Measurements from ENCODE around the gene NOTCH2. TPM values are rescaled to one million over a fixed set of nuclear protein-coding genes. Genes with fewer than 3 reads are reported as not detected.

The NOTCH2 gene
- total and polyA plus RNA-seq, 4 donors = 8.7 to 55.3 (median 27.4) TPM

DNA sequence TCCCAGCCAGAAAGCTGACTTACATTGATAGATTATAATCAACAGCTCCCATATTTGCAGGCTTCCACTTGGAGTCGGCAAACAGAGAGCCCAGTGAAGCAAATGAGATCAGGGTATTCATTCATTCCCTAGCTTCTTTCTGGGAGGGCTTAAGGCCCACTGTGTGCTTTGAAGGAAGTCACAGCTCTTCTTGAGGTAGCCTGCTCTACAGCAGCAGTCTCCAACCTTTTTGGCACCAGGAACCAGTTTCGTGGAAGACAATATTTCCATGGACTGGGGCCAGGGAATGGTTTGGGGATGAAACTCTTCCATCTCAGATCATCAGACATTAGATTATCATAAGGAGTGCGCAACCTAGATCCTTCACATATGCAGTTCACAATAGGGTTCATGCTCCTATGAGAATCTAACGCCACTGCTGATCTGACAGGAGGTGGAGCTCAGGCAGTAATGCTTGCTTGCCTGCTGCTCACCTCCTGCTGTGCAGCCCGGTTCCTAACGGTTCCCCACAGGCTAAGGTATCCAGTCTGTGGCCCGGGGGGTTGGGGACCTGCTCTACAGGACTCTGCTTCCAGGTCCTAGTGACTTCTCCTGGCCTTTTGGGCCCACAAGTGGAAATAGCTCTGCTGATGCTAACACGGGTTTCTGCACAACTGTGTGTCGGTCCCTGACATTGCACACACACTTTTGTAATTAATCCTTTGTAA lies 159.4 kb downstream of the NOTCH2 start:
- no peak for DNase-seq (ENCODE audit: low spot score)
- Histone ChIP-seq H3K4me1 (ENCODE audit: control insufficient read depth in 4 of 4, insufficient read depth in 4 of 4, low read length in 3 of 4) (peaks cover 2 to 13% (median 9%) of the 10 kb centered on the region in 4 donors), H3K36me3 (ENCODE audit: control insufficient read depth in 4 of 4, insufficient read depth in 3 of 4, low read depth in 1 of 4, low read length in 3 of 4) (peaks cover 4 to 18% (median 12%) of the 10 kb centered on the region in 4 donors), H3K4me3 (ENCODE audit: low read depth in 1 of 3, low read length in 3 of 3) (no peak overlapping the region), H3K9me3 (ENCODE audit: control insufficient read depth in 4 of 4, low read length in 3 of 4) (no peaks in the 10 kb centered on the region), H3K27me3 (ENCODE audit: control insufficient read depth in 4 of 4, insufficient read depth in 4 of 4, low read length in 3 of 4) (no peaks in the 10 kb centered on the region), H3K27ac (ENCODE audit: low read depth in 1 of 2, low read length in 2 of 2) (no peak overlapping the region), H3K9ac (ENCODE audit: low read depth in 1 of 2, low read length in 2 of 2) (no peak overlapping the region)
- 77% methylated on average over 9 of the region's 9 CpGs for WGBS
- TF ChIP-seq, protein P1, sequence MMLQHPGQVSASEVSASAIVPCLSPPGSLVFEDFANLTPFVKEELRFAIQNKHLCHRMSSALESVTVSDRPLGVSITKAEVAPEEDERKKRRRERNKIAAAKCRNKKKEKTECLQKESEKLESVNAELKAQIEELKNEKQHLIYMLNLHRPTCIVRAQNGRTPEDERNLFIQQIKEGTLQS (IDR thresholded peaks at IDR 0.05) = no peak
- TF ChIP-seq, protein P2, sequence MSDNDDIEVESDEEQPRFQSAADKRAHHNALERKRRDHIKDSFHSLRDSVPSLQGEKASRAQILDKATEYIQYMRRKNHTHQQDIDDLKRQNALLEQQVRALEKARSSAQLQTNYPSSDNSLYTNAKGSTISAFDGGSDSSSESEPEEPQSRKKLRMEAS (IDR thresholded peaks at IDR 0.05) = no peak
- TF ChIP-seq, protein P3, sequence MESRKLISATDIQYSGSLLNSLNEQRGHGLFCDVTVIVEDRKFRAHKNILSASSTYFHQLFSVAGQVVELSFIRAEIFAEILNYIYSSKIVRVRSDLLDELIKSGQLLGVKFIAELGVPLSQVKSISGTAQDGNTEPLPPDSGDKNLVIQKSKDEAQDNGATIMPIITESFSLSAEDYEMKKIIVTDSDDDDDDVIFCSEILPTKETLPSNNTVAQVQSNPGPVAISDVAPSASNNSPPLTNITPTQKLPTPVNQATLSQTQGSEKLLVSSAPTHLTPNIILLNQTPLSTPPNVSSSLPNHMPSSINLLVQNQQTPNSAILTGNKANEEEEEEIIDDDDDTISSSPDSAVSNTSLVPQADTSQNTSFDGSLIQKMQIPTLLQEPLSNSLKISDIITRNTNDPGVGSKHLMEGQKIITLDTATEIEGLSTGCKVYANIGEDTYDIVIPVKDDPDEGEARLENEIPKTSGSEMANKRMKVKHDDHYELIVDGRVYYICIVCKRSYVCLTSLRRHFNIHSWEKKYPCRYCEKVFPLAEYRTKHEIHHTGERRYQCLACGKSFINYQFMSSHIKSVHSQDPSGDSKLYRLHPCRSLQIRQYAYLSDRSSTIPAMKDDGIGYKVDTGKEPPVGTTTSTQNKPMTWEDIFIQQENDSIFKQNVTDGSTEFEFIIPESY (IDR thresholded peaks at IDR 0.05) = no peak
- no peak for TF ChIP-seq RXRA (IDR thresholded peaks at IDR 0.05)
- TF ChIP-seq JUND (IDR thresholded peaks at IDR 0.05) = no peak
- TF ChIP-seq YY1 (IDR thresholded peaks at IDR 0.05) = no peak
- TF ChIP-seq FOXA1 (IDR thresholded peaks at IDR 0.05) = no peak

DNA sequence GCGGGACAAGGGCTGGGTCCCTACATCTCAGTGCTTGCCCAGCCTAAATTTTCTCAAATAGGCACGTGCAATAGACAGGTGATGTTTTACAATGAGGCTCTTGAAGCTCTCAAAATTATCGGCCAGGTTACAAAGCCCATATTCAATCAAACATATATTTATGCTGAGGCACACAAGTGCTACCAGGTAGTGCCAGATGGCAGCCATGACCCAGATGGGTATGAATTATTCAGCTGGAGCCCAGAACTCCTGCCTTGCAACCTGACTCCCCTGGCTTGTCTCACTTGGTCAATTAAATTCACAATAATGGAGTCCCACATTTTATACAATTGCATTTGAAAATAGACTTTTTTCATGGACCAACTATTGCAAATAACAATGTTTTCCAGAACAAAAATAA lies 160.8 kb downstream of the NOTCH2 start:
- Histone ChIP-seq H3K4me1 (ENCODE audit: control insufficient read depth in 4 of 4, insufficient read depth in 4 of 4, low read length in 3 of 4) (peaks cover 2 to 13% (median 9%) of the 10 kb centered on the region in 4 donors), H3K9me3 (ENCODE audit: control insufficient read depth in 4 of 4, low read length in 3 of 4) (no peaks in the 10 kb centered on the region), H3K36me3 (ENCODE audit: control insufficient read depth in 4 of 4, insufficient read depth in 3 of 4, low read depth in 1 of 4, low read length in 3 of 4) (peaks cover 0 to 5% (median 2%) of the 10 kb centered on the region in 4 donors), H3K27ac (ENCODE audit: low read depth in 1 of 2, low read length in 2 of 2) (no peak overlapping the region), H3K4me3 (ENCODE audit: low read depth in 1 of 3, low read length in 3 of 3) (no peak overlapping the region), H3K27me3 (ENCODE audit: control insufficient read depth in 4 of 4, insufficient read depth in 4 of 4, low read length in 3 of 4) (no peaks in the 10 kb centered on the region), H3K9ac (ENCODE audit: low read depth in 1 of 2, low read length in 2 of 2) (no peak overlapping the region)
- TF ChIP-seq TAF1 (conservative IDR thresholded peaks at IDR 0.05) (no peak), RAD21 (IDR thresholded peaks at IDR 0.05) (no peak), HNF4A (conservative IDR thresholded peaks at IDR 0.05) (no peak), EGR1 (IDR thresholded peaks at IDR 0.05; ENCODE audit: low read depth in 2 of 2) (no peak), HNF4G (IDR thresholded peaks at IDR 0.05) (no peak)
- TF ChIP-seq, protein P2 (IDR thresholded peaks at IDR 0.05) = no peak
- TF ChIP-seq, protein P4, sequence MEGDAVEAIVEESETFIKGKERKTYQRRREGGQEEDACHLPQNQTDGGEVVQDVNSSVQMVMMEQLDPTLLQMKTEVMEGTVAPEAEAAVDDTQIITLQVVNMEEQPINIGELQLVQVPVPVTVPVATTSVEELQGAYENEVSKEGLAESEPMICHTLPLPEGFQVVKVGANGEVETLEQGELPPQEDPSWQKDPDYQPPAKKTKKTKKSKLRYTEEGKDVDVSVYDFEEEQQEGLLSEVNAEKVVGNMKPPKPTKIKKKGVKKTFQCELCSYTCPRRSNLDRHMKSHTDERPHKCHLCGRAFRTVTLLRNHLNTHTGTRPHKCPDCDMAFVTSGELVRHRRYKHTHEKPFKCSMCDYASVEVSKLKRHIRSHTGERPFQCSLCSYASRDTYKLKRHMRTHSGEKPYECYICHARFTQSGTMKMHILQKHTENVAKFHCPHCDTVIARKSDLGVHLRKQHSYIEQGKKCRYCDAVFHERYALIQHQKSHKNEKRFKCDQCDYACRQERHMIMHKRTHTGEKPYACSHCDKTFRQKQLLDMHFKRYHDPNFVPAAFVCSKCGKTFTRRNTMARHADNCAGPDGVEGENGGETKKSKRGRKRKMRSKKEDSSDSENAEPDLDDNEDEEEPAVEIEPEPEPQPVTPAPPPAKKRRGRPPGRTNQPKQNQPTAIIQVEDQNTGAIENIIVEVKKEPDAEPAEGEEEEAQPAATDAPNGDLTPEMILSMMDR (IDR thresholded peaks at IDR 0.05; ENCODE audit: low read depth, low read length, missing input control) = no peak
- TF ChIP-seq, protein P5, sequence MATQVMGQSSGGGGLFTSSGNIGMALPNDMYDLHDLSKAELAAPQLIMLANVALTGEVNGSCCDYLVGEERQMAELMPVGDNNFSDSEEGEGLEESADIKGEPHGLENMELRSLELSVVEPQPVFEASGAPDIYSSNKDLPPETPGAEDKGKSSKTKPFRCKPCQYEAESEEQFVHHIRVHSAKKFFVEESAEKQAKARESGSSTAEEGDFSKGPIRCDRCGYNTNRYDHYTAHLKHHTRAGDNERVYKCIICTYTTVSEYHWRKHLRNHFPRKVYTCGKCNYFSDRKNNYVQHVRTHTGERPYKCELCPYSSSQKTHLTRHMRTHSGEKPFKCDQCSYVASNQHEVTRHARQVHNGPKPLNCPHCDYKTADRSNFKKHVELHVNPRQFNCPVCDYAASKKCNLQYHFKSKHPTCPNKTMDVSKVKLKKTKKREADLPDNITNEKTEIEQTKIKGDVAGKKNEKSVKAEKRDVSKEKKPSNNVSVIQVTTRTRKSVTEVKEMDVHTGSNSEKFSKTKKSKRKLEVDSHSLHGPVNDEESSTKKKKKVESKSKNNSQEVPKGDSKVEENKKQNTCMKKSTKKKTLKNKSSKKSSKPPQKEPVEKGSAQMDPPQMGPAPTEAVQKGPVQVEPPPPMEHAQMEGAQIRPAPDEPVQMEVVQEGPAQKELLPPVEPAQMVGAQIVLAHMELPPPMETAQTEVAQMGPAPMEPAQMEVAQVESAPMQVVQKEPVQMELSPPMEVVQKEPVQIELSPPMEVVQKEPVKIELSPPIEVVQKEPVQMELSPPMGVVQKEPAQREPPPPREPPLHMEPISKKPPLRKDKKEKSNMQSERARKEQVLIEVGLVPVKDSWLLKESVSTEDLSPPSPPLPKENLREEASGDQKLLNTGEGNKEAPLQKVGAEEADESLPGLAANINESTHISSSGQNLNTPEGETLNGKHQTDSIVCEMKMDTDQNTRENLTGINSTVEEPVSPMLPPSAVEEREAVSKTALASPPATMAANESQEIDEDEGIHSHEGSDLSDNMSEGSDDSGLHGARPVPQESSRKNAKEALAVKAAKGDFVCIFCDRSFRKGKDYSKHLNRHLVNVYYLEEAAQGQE (IDR thresholded peaks at IDR 0.05) = no peak
- 95% methylated on average over 3 of the region's 3 CpGs for WGBS
- no peak for DNase-seq (ENCODE audit: low spot score)
